GM13977 (cell line): ENCODE results near the gene CHAD.

ENCODE experiments used
- DNase-seq: peaks from one replicate; pipeline ENCODE4 v3.0.0; 2012; ENCODE audit warnings: low spot score
- in situ Hi-C: fragments of 300-500 bp; cut with MboI; formaldehyde crosslinking; loops from one replicate; pipeline ENCODE4 v1.12.0; 2022; ENCODE audit warnings: low sequenced_read_pairs, low pct_unique_long_range_greater_than_20kb, mixed read lengths, inconsistent platforms; ENCODE audit not compliant: unreplicated experiment
- TF ChIP-seq, protein P1 (sequence below): IDR thresholded peaks from 2 replicates; pipeline ENCODE4 v1.5.1; 2012; ENCODE audit warnings: mild to moderate bottlenecking, control low read depth; ENCODE audit not compliant: insufficient read depth; ENCODE audit errors: extremely low read depth, missing control alignments

CHAD gene

DNA sequence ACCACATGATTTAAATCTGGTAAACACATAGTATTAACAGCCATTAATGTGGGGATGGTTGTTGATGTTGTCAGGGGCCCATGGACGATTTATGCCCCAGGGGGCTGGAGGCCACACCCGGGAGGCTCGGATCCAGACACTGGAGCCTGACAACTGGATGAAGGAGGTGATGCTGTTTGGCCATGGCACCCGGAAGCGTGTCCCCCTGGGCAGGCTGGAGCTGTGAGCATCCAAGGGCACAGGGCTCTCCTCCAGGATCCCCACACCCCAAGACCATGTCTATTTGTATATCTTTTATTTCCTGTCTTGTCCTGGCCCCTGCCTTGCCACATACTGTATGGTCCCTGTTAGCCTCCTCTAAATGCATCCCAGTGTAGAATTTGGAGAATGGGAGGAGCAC, 14.6 kb upstream of the CHAD start:
- no peak for DNase-seq
- in situ Hi-C loops, result loop anchor here (10.0 kb wide), 1 partner anchor 162 kb away; no protein-coding TSS in a partner anchor
- TF ChIP-seq, protein P1, sequence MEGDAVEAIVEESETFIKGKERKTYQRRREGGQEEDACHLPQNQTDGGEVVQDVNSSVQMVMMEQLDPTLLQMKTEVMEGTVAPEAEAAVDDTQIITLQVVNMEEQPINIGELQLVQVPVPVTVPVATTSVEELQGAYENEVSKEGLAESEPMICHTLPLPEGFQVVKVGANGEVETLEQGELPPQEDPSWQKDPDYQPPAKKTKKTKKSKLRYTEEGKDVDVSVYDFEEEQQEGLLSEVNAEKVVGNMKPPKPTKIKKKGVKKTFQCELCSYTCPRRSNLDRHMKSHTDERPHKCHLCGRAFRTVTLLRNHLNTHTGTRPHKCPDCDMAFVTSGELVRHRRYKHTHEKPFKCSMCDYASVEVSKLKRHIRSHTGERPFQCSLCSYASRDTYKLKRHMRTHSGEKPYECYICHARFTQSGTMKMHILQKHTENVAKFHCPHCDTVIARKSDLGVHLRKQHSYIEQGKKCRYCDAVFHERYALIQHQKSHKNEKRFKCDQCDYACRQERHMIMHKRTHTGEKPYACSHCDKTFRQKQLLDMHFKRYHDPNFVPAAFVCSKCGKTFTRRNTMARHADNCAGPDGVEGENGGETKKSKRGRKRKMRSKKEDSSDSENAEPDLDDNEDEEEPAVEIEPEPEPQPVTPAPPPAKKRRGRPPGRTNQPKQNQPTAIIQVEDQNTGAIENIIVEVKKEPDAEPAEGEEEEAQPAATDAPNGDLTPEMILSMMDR, result no peak

DNA sequence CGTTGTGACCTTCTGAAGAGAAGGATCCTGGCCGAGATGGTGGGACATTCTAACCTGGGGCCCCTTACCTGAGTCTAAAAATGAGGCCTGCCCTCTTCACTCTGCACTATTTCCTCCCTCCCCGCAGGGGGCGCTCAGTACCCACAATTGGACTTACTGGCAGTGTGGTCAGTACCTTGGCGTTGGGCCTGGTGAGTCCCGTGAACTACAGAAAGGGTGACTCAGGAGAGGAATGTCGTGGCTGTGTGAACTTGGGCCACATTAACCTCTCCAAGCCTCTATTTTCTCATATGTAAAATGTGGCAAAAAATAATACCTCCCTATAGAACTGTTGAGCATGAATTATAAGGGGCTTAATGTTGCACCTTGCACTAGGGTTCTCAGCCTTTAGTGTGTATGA, 13.8 kb upstream of the CHAD start:
- in situ Hi-C loops, result loop anchor here (10.0 kb wide), 1 partner anchor 162 kb away; no protein-coding TSS in a partner anchor
- TF ChIP-seq, protein P1, result peak; percentile 92
- DNase-seq, result peak; percentile 84

DNA sequence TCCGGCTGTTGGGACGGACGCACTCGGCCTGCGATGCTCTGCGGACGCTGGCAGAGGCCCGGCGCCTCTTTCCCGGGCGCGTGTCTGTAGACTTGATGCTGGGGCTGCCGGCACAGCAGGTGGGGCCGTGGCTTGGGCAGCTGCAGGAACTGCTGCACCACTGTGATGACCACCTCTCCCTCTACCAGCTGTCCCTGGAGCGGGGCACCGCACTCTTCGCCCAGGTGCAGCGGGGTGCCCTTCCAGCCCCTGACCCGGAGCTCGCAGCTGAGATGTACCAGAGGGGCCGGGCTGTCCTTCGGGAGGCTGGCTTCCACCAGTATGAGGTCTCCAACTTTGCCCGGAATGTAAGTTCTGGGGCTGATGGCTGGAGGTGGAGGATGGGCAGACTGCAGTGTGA, 13.4 kb upstream of the CHAD start:
- in situ Hi-C loops, result loop anchor here (10.0 kb wide), 1 partner anchor 163 kb away; no protein-coding TSS in a partner anchor
- DNase-seq, result no peak
- TF ChIP-seq, protein P1, result no peak

DNA sequence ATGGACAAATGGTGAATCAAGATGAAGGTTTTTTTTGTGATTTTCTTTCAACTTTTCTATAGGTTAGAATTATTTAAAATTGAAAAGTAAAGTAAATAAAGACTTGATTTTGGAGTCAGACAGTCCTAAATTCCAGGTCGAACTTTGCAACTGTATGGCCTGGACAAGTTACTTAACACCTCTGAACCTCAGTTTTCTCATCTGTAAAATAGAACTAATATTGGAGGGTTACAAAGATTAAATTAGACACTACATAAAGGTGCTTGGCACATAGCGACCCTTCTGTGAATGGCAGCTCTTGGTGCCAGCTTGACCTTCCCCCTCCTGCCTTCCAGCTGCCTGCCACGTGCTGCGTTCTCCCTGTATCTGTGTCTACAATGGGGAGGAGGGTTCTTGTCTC, 13.0 kb upstream of the CHAD start:
- TF ChIP-seq, protein P1, result no peak
- DNase-seq, result no peak
- in situ Hi-C loops, result loop anchor here (10.0 kb wide), 1 partner anchor 163 kb away; no protein-coding TSS in a partner anchor

DNA sequence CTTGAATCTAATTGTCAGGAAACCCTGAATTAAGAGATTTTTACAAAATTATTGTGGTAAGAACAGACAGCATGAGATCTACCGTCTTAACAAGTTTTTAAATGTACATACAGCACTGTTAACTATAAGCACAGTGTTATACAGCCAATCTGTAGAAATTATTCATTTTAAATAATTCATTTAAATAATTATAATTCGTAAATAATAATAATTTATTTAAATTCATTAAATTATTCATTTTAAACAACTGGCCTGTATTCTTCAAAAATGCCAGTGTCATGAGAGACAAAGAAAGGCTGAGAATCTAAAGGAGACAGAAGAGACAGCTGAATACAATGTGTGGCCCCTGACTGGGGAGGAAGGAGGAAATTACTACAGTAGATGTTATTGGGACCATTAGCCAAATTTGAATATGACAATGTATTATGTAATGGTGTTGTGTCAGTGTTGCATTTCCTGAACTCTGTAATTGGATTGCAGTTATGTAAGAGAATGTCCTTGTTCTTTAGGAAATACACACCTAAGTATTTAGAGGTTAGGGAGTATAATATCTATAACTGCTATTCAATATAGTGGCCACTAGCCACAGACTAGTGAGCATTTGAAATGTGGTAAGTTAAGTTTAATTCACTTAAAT, 12.3 kb upstream of the CHAD start:
- in situ Hi-C loops, result loop anchor here (10.0 kb wide), 1 partner anchor 164 kb away; no protein-coding TSS in a partner anchor
- DNase-seq, result no peak
- TF ChIP-seq, protein P1, result no peak

DNA sequence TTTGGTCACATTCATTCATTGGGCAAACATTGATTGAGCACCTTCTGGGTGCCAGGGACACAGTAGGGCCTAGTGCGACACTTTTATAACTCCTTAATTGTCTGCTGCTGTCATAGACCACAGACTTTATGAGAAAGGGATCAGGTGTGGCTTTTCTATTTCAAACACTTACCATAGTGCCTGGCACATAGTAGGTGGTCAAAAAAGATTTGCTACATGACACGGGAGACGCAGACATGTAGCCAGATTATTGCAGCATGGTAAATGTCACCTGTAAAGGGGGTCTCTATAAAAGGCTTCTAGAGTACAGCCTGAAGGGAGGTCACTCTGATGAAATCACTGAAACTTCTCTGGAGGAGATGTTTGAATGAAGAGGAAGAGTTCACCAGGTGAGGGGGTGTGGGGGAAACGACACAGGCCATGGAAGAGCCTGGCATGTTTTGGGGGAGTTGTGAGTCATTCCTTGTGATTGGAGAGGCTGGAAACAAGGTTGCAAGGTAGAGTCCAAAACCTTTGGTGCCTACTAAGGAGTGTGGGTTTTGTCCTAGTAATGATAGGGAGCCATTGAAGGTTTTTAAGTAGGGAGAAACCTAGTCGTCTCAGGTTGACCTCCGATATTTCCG, 11.6 kb upstream of the CHAD start:
- TF ChIP-seq, protein P1, result no peak
- in situ Hi-C loops, result loop anchor here (10.0 kb wide), 1 partner anchor 165 kb away; no protein-coding TSS in a partner anchor
- no peak for DNase-seq
